Brain microvascular endothelial cell (primary cell): Measurements from ENCODE around the gene BAIAP2L1.
A peak's percentile ranks its signal among the peaks of the same experiment; 100 is the strongest.
"Not testable (repeated sequence)": the region's sequence is repeated elsewhere in the genome, so short reads cannot be mapped to it uniquely, and the experiment has no call there.

ENCODE experiments used
- DNase-seq: peaks from one replicate; pipeline ENCODE4 v3.0.0-alpha.2; 2020
- H3K27ac ChIP-seq: fragments of 250-450 bp; sonication (Bioruptor Pico); 2 replicates; pipeline ENCODE4 v1.5.1; 2020; ENCODE audit warnings: mild to moderate bottlenecking, moderate library complexity
- H3K27me3 ChIP-seq: fragments of 250-450 bp; sonication (Bioruptor Pico); replicated peaks from 2 replicates; pipeline ENCODE4 v1.5.1; 2020; ENCODE audit warnings: mild to moderate bottlenecking
- H3K36me3 ChIP-seq: fragments of 250-450 bp; sonication (Bioruptor Pico); replicated peaks from 2 replicates; pipeline ENCODE4 v1.5.1; 2020; ENCODE audit warnings: mild to moderate bottlenecking
- H3K4me3 ChIP-seq: 2 replicates; pipeline ENCODE4 v1.5.1; 2011; ENCODE audit warnings: low read depth, mild to moderate bottlenecking, control low read depth, low read length, moderate library complexity
- CTCF ChIP-seq: IDR thresholded peaks from 2 replicates; pipeline ENCODE4 v1.5.1; 2011; ENCODE audit warnings: low read depth, mild to moderate bottlenecking, moderate library complexity, low read length, control low read depth, inconsistent platforms; ENCODE audit errors: missing control alignments
- in situ Hi-C: cut with HindIII; loops from 2 replicates; pipeline ENCODE4 v1.10.0; 2017; ENCODE audit warnings: low sequenced_read_pairs, low pct_ligation_motif_present

The BAIAP2L1 gene

GRCh38 chr7:98423043-98423442, 22.2 kb upstream of the BAIAP2L1 start:
- in situ Hi-C loops: no loop called here
- H3K27me3 ChIP-seq: no peaks in the 10 kb centered on the region
- DNase-seq: peak; percentile 43
- TF ChIP-seq CTCF: no peak
- H3K4me3 ChIP-seq: no peak overlapping the region
- H3K36me3 ChIP-seq: no peaks in the 10 kb centered on the region
- no peak overlapping the region for H3K27ac ChIP-seq

GRCh38 chr7:98420966-98421612, 20.2 kb upstream of the BAIAP2L1 start:
- in situ Hi-C loops: no loop called here
- no peak for DNase-seq
- TF ChIP-seq CTCF: peak; percentile 97

GRCh38 chr7:98419988-98420387, 19.1 kb upstream of the BAIAP2L1 start:
- H3K4me3 ChIP-seq, H3K27ac ChIP-seq, H3K36me3 ChIP-seq, in situ Hi-C loops, DNase-seq, H3K27me3 ChIP-seq: not testable (repeated sequence)

More at GRCh38 chr7:98420966-98421612, 20.2 kb upstream of the BAIAP2L1 start:
- Histone ChIP-seq H3K27me3 (no peaks in the 10 kb centered on the region), H3K36me3 (no peaks in the 10 kb centered on the region), H3K27ac (no peak overlapping the region), H3K4me3 (no peak overlapping the region)

GRCh38 chr7:98419316-98419691, 18.4 kb upstream of the BAIAP2L1 start:
- in situ Hi-C loops, H3K4me3 ChIP-seq, DNase-seq, H3K27me3 ChIP-seq, H3K36me3 ChIP-seq: not testable (repeated sequence)
- H3K27ac ChIP-seq: peak overlapping the region; percentile 88

- TF ChIP-seq CTCF: no peak
These were observed 17.9 kb upstream of the BAIAP2L1 start for GRCh38 chr7:98418636-98419315.

GRCh38 chr7:98418271-98418635, 17.4 kb upstream of the BAIAP2L1 start:
- Histone ChIP-seq H3K36me3 (no peaks in the 10 kb centered on the region), H3K27me3 (no peaks in the 10 kb centered on the region), H3K4me3 (no peak overlapping the region), H3K27ac (peak overlapping the region; percentile 88)
- in situ Hi-C loops: no loop called here
- peak; percentile 39 for DNase-seq
- TF ChIP-seq CTCF: no peak

More at GRCh38 chr7:98418636-98419315, 17.9 kb upstream of the BAIAP2L1 start:
- in situ Hi-C loops: no loop called here
- H3K27me3 ChIP-seq: no peaks in the 10 kb centered on the region
- H3K36me3 ChIP-seq: no peaks in the 10 kb centered on the region
- DNase-seq: peak; percentile 99
- H3K27ac ChIP-seq: peak overlapping the region; percentile 88
- no peak overlapping the region for H3K4me3 ChIP-seq

- DNase-seq: peak; percentile 33
- H3K27me3 ChIP-seq, in situ Hi-C loops, H3K4me3 ChIP-seq, H3K36me3 ChIP-seq: not testable (repeated sequence)
- peak overlapping the region; percentile 88 for H3K27ac ChIP-seq
These were observed 16.8 kb upstream of the BAIAP2L1 start for GRCh38 chr7:98417604-98418270.
